ENCODE results near the gene SYT17. TPM values are rescaled to one million over a fixed set of nuclear protein-coding genes. Genes with fewer than 3 reads are reported as not detected.

SYT17 gene
- polyA plus RNA-seq, 5 donors, result 12.8 to 18.9 (median 13.8) TPM

DNA sequence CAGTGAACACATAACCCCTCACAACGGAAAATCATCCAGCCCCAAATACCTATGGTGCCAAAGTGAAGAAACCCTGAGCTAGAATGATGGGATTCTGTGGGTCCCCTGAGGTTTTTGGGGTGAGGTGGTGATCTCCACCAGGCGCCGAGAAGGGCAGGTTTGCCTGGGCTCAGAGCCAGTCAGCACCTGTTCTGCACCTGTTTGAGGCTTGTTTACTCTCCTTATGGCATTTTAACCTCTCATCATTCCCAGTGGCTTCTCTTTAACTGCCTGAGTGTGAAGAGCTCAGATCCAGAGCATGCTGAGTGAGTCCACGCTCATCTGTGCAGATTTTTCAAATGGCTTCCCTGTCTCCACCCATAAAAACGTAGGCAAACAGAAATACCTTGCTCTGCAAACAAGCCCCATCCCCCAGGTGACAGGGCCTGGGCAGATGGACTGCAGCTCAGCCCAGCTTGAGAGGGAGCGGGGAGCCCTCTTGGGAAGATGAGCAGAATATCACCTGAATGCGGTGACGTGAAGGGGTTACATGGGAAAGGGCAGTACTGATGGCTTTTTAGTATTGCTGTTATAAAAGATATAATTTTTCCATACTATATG lies 77.4 kb downstream of the SYT17 start:
- no peak for DNase-seq

GRCh38 chr16:19252904-19253303 lies 84.9 kb downstream of the SYT17 start:
- no peak for DNase-seq

DNA sequence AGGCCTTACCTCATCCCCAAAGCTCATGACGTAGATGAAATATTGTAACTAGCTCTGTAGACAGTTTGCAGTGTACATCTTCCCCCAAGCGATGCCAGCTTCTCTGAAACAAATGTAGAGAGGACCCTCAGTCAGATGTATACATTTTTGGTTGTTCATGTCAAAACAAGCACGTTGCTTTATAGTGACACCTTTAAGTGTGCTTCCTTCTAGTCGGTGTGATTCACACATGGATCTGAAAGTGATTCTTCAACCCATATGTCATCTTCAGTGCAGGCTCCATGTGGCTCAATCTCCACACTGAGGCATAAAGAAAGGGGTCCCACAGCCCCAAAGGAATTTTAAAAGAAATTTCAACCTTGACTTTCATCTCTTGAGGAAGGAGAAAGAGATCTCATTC lies 86.6 kb downstream of the SYT17 start:
- no peak for DNase-seq

GRCh38 chr16:19264123-19264673 lies 96.2 kb downstream of the SYT17 start:
- DNase-seq, result no peak

DNA sequence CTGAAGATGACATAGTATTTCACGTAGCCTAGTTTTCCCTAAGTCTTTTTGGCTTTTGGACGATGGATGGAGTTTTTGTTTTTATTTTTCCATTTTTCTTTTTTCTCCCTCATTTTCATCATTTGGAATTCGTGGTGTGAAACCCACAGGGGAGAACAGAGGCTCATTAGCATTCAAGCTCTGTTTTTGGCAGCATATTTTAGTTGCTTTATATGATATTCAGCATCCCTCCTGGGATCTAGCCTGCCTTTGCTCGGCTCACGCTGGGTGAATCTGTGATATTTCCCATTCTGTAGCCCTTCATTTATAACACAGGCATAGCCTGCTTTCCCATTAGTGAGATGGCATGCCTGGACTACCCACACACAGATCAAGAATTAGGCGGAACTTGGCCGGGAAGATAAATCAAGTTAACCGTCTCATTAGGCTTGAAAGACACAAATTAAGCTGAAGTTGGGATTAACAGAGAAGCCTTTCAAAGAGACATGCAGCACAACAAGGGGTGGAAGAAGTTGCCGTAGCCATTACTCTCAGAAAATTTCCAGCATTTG lies 97.4 kb downstream of the SYT17 start:
- no peak for DNase-seq

DNA sequence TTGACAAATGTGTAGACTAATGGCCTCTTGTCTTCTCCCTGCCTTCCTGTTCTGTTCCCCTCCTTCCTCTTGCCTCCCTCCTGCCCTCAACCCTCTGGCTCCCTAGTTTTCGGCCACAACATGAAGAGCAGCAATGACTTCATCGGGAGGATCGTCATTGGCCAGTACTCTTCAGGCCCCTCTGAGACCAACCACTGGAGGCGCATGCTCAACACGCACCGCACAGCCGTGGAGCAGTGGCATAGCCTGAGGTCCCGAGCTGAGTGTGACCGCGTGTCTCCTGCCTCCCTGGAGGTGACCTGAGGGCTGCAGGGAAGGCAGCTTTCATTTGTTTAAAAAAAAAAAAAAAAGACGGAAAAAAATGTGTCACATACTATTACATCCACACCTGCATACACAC lies 98.7 kb downstream of the SYT17 start:
- no peak for DNase-seq

DNA sequence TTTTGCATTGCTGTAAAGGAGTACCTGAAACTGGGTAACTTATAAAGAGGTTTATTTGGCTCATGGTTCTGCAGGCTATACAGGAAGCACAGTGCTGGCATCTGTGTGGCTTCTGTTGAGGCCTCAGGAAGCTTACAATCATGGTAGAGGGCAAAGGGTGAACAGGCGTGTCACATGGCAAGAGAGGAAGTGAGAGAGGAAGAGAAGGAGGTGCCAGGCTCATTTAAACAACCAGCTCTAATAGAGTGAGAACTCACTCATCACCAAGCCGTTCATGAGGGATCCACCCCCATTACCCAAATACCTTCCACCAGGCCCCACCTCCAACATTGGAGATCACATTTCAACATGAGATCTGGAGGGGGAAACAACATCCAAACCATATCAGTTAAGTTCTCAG lies 101.1 kb downstream of the SYT17 start:
- no peak for DNase-seq

DNA sequence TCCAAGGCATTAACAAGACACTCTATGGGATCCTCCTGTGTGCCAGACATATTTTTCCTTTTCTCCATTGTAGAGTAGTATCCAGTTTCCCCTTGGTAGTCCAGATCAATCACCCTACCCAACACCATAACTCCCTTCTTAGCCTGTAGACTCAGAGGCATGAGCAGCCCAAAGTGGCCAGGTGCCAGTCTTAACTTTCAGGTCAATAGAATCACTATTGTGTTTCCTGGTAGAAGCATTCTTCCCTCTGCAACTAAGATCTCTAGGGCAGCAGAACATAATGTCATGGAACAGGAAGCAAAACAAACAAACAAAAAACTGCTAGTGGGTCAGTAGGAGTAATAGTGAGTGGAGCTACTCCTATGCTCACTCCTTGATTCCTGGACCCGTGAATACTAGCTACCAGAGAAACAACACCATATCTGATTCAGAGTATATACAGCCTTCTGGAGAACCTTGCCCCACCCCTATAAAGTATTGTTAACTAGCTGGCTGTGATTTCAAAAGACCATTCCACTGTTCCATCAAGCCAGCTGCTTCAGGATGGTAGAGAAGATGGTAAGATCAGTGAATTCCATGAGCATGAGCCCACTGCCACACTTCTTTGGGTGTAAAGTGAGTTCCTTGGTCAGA lies 106.2 kb downstream of the SYT17 start:
- no peak for DNase-seq

DNA sequence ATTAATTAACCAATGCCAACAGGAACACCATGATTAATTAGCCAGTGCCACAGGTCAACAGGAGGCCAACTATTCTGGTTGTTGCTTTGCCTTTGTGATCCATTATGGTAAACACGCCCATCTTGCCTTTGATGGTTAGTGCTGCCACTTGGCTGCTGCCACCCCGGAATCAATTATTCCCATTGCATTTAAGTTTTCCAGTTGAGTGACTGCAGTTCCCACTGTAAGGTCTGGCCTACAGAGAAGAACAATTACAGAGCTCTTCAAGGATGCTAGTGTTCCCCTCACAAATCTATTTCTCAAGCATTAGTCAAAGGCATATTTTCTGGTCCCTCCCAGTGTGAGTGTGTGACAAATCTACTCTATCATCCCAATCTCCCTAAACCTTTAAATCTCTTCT lies 110.4 kb downstream of the SYT17 start:
- DNase-seq, result no peak

DNA sequence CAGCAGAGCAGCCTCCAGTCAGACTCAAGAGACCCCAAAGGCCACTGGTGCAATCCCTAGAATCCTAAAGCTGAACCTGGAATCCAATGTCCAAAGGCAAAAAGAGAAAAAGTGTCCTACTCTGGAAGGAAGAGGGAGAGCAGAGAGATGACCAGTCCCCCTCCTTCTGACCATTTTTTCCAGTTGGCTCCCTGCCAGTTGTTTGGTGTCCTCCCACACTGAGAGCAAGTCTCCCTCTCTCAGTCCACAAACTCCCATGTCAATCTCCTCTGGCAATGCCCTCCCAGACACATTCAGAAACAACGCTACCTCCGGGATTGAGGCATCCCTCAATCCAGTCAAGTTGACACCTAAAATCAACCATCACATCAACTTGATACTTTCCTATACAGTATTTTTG lies 113.2 kb downstream of the SYT17 start:
- DNase-seq, result no peak

DNA sequence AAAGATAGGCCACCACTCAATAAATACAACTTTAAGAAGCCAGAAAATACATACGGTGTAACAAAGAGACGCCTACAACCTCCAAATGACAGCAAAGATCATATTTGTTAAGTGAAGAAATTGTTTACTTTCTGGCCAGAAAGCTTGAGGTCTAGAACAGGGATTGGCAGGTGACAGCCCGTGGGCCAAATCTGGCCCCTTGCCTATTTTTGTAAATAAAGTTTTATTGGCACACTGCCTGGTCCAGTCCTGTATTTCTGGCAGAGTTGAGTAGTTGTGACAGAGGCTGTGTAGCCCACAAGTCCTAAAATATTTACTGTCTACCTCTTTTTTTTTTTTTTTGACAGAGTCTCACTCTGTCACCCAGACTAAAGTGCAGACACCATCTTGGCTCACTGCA lies 114.1 kb downstream of the SYT17 start:
- DNase-seq, result no peak

- no peak for DNase-seq
These were observed 115.6 kb downstream of the SYT17 start for GRCh38 chr16:19283637-19284036.

- no peak for DNase-seq
These were observed 116.2 kb downstream of the SYT17 start for GRCh38 chr16:19284207-19284606.

GRCh38 chr16:19285431-19285830 lies 117.4 kb downstream of the SYT17 start, which contains the start of gene CLEC19A:
CLEC19A (plus strand) TSS chr16:19285731; CDS start chr16:19285852, 121 bp downstream.
- no peak for DNase-seq

DNA sequence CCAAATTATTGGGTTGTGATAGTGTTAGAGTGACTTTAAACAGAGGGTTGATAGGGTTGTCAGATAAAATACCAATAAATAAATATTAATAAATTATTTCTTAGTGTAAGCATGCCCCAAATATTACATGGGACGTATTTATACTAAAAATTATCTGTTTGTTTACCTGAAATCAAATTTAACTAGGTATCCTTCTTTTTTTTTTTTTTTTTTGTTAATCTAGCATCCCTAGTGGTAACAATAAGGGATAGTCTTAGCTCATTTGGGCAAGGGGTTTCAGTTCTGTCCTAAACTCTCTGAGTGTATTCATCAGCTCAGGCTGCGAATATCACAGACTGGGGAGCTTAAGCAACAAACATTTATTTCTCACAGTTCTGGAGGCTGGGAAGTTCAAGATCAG lies 118.8 kb downstream of the SYT17 start:
- DNase-seq, result no peak

GRCh38 chr16:19287241-19287640 lies 119.2 kb downstream of the SYT17 start:
- no peak for DNase-seq

- no peak for DNase-seq
These were observed 121.1 kb downstream of the SYT17 start for GRCh38 chr16:19288872-19289799.

DNA sequence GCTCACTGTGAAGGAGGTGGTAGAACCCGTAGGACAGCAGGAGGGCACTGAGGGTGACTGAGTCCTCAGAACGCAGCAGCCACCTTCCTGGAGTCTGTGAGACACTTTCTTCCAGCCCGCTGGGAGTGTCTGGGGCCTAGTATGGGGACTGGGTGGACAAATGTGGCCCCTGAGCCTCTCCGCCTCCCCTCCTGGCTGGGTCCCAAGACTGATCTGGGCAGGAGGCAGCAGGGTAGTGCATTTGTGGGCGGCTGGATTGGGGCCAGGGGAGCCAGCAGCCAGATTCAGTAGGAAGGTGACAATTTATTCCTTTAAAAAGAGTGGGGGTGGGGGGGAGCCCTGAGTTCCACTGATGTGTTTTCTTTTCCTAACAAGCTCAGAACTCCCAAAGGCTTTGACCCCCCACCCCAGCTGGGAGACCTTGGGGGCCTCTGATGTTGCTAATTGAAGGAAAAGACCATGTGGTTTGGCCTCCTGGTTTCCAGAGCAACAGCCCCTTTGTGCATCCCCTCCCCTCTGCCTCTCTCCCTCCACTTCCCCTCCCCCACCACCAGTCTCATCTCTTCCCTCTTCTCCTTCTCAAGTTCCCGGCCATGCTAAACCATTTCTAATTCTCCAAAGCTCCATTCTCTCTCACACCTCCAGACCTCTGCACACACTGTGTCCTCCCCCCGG lies 121.9 kb downstream of the SYT17 start:
- DNase-seq, result peak; percentile 25 to 26

DNA sequence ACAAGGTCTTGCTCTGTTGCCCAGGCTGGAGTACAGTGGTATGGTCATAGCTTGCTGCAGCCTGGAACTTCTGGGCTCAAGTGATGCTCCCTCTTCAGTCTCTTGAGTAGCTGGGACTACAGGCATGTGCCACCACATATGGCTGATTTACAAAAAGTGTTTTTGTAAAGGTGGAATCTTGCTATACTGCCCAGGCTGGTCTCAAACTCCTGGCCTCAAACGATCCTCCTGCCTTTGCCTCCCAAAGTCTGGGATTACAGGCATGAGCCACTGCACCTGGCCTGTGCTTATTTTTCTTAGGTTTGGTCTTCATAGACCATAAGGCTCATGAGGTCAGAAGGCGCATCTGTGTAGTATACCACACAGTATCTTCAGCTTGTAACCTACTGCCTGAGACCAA lies 122.8 kb downstream of the SYT17 start:
- no peak for DNase-seq

- DNase-seq, result peak; percentile 18 to 20
These were observed 123.4 kb downstream of the SYT17 start for GRCh38 chr16:19291475-19291874.

- no peak for DNase-seq
These were observed 124.1 kb downstream of the SYT17 start for GRCh38 chr16:19292186-19292585.
